ENCODE results near the gene NOX1.

DNA sequence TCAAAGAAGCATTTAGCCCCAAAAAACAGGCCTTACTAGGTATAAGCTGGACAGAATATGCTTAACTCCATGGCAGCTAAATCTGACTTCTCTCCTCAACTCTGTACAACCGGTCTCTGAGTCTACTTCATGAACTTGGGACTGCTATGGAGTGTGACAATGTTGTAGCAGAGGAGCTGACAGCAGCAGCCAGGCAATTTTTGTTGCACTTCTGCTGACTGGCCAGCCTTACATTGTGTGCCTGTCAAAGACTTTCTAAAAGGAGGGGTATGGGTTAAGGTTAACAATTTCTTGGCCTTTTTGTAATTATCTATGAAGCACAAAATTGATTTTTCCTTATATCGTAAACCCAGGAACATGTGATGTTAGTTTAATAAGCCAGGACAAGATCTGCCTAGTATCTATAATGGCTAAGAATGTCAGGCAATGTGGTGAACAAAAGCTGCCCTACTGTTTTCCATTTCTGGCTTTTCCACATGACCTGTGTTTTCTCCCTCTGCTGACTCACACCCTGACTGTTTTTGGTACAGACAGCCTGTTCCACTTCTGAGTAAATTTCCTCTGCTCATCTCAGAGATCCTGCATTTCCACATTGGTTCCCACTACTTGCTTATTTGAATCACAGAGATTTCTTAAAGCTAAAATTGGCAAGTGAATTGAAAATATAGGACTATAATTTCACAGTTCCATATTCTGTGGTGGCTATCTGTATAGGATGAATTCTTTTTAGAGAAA, 9.3 kb downstream of the NOX1 start:
- no peak for TF ChIP-seq POLR2A (IDR thresholded peaks at IDR 0.05)
- TF ChIP-seq, protein P1, sequence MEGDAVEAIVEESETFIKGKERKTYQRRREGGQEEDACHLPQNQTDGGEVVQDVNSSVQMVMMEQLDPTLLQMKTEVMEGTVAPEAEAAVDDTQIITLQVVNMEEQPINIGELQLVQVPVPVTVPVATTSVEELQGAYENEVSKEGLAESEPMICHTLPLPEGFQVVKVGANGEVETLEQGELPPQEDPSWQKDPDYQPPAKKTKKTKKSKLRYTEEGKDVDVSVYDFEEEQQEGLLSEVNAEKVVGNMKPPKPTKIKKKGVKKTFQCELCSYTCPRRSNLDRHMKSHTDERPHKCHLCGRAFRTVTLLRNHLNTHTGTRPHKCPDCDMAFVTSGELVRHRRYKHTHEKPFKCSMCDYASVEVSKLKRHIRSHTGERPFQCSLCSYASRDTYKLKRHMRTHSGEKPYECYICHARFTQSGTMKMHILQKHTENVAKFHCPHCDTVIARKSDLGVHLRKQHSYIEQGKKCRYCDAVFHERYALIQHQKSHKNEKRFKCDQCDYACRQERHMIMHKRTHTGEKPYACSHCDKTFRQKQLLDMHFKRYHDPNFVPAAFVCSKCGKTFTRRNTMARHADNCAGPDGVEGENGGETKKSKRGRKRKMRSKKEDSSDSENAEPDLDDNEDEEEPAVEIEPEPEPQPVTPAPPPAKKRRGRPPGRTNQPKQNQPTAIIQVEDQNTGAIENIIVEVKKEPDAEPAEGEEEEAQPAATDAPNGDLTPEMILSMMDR (IDR thresholded peaks at IDR 0.05) = no peak

All from adrenal gland (tissue), 5 donors.